H1 (cell line): Measurements from ENCODE around the gene FHL2. TPM values are rescaled to one million over a fixed set of nuclear protein-coding genes. Genes with fewer than 3 reads are reported as not detected.

Experiments
- HDAC2 ChIP-seq, 2 experiments: fragments of 300-600 bp in 1 of 2; sonication (generic) in 1 of 2; IDR thresholded peaks; 2 replicates each; pipeline ENCODE4 v1.6.1; 2011 to 2012; ENCODE audit warnings: low read depth in 2 of 2, low read length in 2 of 2, mild to moderate bottlenecking in 2 of 2, moderate library complexity in 2 of 2, borderline replicate concordance in 1 of 2, inconsistent platforms in 1 of 2
- KDM1A ChIP-seq: fragments of 200-600, 300-600 bp; sonication (generic); IDR thresholded peaks from 2 replicates; pipeline ENCODE4 v1.7.1; 2016; ENCODE audit warnings: mild to moderate bottlenecking, low read length, borderline replicate concordance
- NANOG ChIP-seq: IDR thresholded peaks from 2 replicates; pipeline ENCODE4 v1.6.1; 2011; ENCODE audit warnings: low read length, low read depth, mild to moderate bottlenecking, inconsistent platforms; ENCODE audit not compliant: insufficient read depth, poor library complexity, severe bottlenecking
- polyA plus RNA-seq, 7 experiments: library from polyadenylated mRNA; depleted of rRNA in 3 of 7; stranded (reverse) in 5 of 7; unstranded in 2 of 7; fragments of >200 nt in 5 of 7; fragments of 200-250 nt in 2 of 7; gene quantifications; 1 replicate in 5 of 7; 2 replicates in 1 of 7; 4 replicates in 1 of 7; pipeline versions ENCODE4 v1.2.1 to v1.2.3, GENCODE V29; 2011 to 2013; ENCODE audit warnings: missing spikeins in 2 of 7, mixed read lengths in 2 of 7
- total RNA-seq: library from RNA; stranded (reverse); fragmentation: NEBNext Ultra II Directional; extraction: Animal tissue kit (Norgen Biotek cat#: 25700); gene quantifications from 2 replicates; pipeline ENCODE4 v1.2.1, GENCODE V29; 2021
- TF ChIP-seq, protein P1 (sequence below): IDR thresholded peaks from 2 replicates; pipeline ENCODE4 v1.6.1; 2012; ENCODE audit warnings: inconsistent platforms

FHL2 gene
- total and polyA plus RNA-seq, 2 of the 8 experiments (the other 6 are each of a cell fraction or from before 2014, with no cell fraction given): 33.2 to 64.3 TPM

DNA sequence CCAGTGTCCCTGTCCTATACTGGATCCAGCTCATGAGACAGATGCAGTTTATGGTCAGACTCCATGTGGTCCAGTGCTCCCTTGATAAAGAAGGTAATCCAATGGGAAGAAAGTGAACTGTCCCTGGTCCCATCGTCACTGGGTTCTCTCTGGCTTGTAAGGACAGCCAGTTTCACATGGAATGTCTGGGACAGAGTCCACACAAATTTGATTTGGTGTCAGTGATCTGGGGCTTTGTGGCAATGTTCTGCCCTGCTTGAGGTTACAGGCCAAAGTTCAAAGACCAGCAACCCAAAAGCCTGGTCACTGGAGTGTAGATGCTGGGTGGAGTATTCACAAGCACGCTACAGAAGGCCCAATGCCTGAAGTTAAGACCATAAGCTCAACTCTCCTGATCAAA is 22.2 kb upstream of the FHL2 start (continued):
- TF ChIP-seq, protein P1, sequence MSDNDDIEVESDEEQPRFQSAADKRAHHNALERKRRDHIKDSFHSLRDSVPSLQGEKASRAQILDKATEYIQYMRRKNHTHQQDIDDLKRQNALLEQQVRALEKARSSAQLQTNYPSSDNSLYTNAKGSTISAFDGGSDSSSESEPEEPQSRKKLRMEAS: no peak
- no peak for TF ChIP-seq HDAC2 (IDR thresholded peaks at IDR 0.05; ENCODE audit: borderline replicate concordance in 1 of 2, low read depth in 2 of 2, low read length in 2 of 2)
- no peak for TF ChIP-seq KDM1A
- no peak for TF ChIP-seq NANOG
